HL-60/S4 (cell line): ENCODE measurements around the gene HOXA3.

Experiments
- in situ Hi-C: fragments of 300-500 bp; cut with MboI; formaldehyde crosslinking; loops from 2 replicates; pipeline ENCODE4 v1.14.3; 2022; ENCODE audit warnings: low sequenced_read_pairs

The HOXA3 gene

GRCh38 chr7:27137640-27138315, 14.6 kb downstream of the HOXA3 start:
- in situ Hi-C loops = no loop called here

DNA sequence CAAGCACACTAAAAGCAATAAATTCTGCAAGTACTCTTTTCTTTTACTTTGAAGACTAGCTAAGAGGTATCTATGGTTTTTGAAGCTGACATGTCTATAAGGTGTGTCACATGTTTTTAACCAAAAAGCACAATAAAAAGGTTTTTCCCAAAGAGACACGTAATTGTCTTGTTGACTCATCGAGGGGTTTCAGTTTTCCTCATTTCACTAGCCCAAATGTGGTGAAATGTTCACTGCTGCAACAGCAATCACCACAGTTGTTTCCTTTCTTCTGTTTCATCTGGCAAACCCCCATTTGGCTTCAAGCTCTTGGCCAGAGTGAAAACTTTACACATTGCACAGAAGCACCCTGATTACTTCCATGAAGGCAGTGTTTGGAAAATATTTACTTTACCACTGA, 18.0 kb downstream of the HOXA3 start:
- in situ Hi-C loops = no loop called here

DNA sequence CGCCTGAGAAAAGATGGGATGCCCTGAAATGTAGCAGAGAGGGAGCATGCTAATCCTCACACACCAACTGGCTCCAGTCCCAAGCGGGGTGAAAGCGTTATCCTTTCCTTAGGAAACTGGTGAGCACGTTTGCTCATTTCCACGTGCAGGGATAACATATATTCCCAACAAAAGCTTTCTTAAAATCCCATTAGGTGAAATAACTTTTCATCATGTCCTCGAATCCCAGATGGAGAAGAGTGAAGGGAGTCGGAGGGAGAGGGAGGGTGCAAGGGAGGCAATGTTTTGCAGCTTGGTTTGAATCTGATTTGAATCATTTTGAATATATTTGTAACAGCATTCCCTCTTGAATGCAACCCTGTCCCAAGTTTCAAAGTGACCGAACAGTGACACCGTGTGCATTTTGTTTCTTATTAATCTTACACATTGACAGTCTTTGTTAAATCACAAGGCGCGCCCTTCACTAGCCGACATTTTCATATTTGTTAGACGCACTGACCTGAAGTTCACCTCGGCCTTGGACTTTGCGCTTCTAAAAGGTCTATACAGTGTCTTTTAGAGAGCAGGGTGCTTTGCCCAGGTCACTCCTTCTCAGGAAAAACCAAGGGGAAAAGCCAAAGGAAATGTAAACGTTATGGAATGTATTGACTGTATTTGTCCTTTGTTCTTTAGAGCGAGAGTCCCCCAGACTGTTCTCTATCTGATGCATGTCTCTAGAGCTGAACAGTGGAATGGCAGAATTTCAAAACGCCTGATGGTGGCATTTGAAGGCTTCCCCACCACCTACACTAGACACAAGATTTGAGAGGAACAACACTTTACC, 18.8 kb downstream of the HOXA3 start:
- in situ Hi-C loops = no loop called here

- in situ Hi-C loops = no loop called here
Measured at GRCh38 chr7:27132978-27133377, 19.4 kb downstream of the HOXA3 start.

- in situ Hi-C loops = no loop called here
Measured at GRCh38 chr7:27132214-27132613, 20.2 kb downstream of the HOXA3 start.

DNA sequence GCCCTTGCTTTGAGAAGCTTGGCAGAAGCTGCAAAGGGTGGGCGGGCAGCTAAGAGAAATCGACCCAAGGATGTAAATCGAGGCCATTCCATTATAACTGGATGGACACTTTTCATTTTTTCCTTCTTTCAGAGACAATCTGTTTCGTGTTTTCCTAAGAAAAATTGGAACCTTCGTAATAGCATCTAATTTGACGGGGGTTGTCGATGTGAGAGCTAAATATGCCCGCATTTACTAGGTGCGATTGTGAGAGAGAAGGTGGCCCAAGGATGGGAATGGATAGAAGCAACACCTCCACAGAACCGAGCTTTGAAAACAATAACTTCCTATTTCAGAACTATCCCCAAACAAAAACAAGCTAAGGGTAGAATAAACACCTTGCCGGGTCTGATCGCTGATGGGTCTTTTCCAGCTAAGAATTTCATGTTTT, 21.0 kb downstream of the HOXA3 start:
- in situ Hi-C loops = no loop called here

- in situ Hi-C loops = no loop called here
Measured at GRCh38 chr7:27130540-27131389, 21.6 kb downstream of the HOXA3 start, which contains the start of gene HOXA4. HOXA4 (minus strand) TSS chr7:27130757; CDS start chr7:27130733, 24 bp downstream.

GRCh38 chr7:27129729-27130539, 22.4 kb downstream of the HOXA3 start:
- in situ Hi-C loops = no loop called here

- in situ Hi-C loops = no loop called here
Measured at GRCh38 chr7:27128776-27129728, 23.3 kb downstream of the HOXA3 start.

DNA sequence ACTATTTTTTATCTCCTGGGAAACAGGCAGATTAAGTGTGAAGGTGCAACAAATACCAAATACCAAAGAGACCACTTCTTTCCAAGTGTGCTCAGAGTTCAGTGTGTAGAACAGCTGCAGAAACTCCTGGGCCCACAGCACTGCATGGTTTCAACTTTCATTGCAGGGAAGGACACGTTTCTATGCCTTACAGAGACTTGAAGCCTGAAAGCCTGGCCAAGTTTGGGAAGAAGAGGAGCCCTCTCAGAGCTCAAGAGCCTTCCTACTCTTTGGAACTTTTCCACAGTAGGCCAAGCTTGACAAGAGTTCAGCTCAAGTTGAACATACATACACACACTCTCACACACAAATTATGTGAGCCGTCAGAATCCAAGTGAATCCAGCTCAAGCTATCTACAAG, 24.3 kb downstream of the HOXA3 start:
- in situ Hi-C loops = no loop called here

DNA sequence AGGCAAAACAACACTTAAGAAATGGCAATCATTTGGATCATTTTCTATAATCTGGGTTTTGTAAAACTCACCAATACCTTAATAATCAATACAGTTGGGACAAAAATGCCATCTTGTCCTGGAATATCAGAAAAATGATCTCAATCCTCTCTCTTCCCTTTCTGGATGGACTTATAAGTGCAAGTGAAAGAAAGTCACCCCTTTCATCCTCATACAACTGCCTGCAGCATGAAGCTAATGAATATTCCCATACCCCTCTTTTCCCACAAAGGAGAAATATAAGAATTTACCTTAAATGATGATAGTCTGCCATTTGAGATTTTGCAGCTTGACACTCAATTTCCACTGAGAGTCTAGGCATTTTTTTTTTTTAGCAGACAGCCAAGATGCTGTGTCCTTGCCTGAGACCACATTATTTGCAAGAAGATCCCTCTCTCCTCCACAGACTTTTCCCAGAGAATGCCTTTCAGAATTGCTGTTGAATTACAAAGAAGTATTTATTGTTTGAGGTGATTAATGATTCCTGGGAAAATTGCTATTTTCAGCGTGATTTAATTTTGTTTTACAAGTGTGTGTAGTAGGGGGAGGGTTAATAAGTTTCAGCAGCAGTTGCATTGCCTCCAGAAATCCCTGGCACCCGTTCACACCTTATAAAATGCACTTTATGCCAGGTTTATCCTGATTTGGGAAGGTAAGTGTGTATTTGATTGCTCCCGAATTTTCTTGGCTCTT, 25.6 kb downstream of the HOXA3 start:
- in situ Hi-C loops = no loop called here

DNA sequence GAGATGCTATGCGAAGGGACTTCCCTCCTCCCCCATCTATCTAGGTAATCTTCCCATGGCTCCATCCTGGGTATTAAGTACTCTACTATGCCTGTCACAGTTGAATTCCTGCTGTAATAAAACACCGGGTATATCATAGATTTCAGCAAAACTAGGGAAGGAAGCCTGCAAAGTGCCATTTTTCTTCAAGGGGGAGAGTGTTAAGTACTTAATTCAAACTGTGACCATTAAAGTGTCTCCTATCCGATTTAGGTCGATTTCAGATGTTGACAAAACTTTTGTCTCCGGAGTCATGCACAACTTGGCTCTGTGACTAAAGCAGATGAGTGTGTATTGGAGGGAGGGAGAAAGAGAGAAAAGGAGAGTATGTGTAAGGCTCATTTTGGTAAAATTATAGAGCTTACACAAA, 26.4 kb downstream of the HOXA3 start:
- in situ Hi-C loops = no loop called here

DNA sequence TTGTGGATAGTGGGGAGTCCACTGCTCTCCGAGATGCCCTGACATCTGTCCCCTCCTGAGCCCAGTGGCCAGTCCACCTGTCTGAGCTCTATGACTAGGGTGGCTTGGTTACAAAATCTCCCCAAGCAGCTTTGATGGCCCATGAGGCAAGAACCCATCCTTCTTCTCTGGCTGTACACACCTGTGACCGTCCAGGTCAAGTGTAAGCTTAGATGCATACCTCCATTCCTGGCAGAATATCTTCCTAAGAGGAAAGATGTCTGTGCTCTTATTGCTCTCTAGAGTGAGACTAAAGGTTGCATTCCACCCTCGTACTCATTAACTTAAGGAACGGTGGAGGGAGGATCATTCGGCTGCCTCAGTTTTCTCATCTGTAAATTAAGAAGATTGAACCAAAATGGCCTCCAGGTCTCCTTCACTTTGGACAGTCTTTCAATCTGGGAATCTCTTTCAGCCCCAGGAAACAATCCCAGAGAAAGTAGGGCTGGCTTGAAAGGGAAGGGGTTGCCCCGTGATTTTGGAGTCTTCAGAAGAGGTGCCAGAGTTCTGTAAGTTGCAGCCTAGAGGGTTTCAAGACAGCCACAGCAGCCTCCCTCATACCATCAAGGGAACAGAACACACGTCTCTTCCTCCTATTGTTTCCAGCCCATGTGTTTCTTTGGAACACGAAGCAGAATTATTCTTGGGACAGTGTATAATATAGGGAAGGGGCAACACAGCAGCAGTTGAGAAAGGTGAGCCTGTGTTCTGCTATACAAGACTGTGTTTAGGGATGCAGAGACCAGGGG, 27.3 kb downstream of the HOXA3 start:
- in situ Hi-C loops = no loop called here

GRCh38 chr7:27124096-27124901, 28.1 kb downstream of the HOXA3 start:
- in situ Hi-C loops = no loop called here

DNA sequence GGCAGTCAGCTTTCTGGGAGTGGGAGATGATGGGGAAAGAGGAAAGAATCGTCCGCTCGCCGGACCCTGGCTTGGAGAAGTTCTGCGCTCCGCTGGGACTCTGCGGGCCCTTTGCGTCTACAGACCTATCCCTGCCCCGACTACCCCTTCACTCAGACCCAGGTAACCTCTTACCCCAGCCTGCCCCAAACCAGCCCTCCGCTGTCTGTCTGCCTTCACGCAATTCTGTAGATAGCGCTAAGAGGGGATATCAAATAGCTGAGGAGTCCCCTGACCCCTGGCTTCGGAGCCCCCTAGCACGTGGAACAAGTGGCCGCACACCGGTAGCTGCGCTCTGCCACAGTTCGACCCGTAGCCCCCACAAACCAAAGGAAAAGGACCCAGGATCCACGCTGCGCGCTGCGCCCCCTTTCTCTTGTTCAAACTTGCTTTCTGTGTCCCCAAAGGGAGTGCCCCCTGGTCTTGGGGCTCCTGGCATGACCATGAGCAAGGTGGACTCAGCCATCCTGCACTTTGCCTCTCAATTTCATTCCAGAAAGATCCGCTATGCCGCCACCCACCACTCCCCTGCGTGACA, 28.8 kb downstream of the HOXA3 start:
- in situ Hi-C loops = no loop called here

DNA sequence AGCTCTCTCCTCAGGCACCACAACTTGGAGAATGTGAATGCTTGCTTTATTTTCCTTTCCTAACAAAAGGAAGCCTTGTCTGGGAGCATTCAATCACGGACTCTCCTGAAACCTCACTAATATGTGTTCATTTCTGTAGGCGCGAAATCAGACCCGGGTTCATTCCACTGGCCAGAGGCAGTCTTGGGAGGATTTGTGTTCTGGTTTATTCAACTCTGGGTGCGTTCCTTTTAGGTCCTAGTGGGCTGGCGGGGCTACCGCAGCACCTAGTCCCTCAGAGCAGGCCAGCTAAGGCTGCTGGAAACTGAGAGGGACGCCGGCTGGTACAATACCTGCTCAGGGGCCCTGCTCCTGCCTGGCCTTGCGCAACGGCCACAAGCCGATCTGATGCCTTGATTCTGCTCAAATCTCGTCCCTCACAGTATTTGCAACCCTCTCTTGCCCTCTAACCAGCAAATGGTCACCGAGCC, 29.3 kb downstream of the HOXA3 start:
- in situ Hi-C loops = no loop called here
